ENCODE measurements around the gene GFM1. TPM values are rescaled to one million over a fixed set of nuclear protein-coding genes. Genes with fewer than 3 reads are reported as not detected.
A peak's percentile ranks its signal among the peaks of the same experiment; 100 is the strongest.
"Not testable (repeated sequence)": the region's sequence is repeated elsewhere in the genome, so short reads cannot be mapped to it uniquely, and the experiment has no call there.

The GFM1 gene
- total and polyA plus RNA-seq, 2 experiments from 2014 or later: 39.8 to 53.2 TPM

DNA sequence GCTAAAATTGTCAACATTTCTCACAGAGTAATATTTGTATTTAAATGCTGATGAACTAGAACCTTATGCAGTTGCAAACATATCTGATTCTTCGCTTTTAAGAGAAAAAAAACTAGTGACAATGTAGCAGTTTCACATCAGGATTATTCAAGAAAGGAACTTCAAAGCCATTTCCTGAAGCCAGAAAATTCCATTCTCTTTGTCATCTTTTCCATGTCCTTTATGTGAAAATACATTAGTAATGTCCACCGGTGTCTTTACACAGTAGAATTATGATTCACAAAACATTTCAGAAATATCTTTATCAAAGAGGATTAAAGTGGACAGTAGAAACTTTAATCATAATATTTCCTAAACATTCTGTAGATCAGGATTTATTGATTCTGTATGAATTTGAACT is 40.8 kb downstream of the GFM1 start:
- peak in 1 of 2 donors; percentile 22 for DNase-seq (ENCODE audit: low read depth in 1 of 2, low spot score in 1 of 2)

GRCh38 chr3:158693866-158694456 is 49.6 kb downstream of the GFM1 start:
- H3K4me1 ChIP-seq (ENCODE audit: low read depth); H3K27me3 ChIP-seq; H3K4me3 ChIP-seq; H3K36me3 ChIP-seq; DNase-seq (ENCODE audit: low read depth in 1 of 2, low spot score in 1 of 2); H3K9me3 ChIP-seq (ENCODE audit: low read depth); H3K27ac ChIP-seq: not testable (repeated sequence)

More for the DNA sequence above, 40.8 kb downstream of the GFM1 start:
- Histone ChIP-seq H3K27me3 (no peaks in the 10 kb centered on the region), H3K9me3 (ENCODE audit: low read depth) (no peaks in the 10 kb centered on the region), H3K27ac (no peak overlapping the region), H3K36me3 (peaks cover 21% of the 10 kb centered on the region), H3K4me1 (ENCODE audit: low read depth) (no peaks in the 10 kb centered on the region), H3K4me3 (no peak overlapping the region)
- TF ChIP-seq CTCF (IDR thresholded peaks at IDR 0.05; ENCODE audit: low read depth, low read length): no peak

DNA sequence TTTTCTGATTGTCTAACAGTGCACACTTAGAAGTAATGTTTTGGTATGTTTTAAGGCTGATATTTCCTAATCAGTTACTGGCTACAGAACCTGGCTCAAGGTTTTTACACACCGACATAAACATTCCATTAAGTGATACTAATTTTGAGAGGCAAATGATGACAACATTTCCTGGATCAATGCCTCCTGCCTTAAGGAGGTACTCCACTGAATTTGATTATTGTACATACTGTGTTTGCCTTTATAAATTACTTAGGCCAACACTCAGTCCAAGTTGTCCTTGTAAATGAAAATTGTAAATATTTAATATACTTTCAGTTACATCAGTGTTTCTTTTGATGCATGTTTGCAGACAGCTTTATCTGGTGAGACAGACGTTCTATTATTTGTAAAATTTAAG is 52.3 kb downstream of the GFM1 start:
- Histone ChIP-seq H3K4me3 (no peak overlapping the region), H3K27ac (no peak overlapping the region), H3K9me3 (ENCODE audit: low read depth) (no peaks in the 10 kb centered on the region), H3K27me3 (no peaks in the 10 kb centered on the region), H3K36me3 (no peaks in the 10 kb centered on the region), H3K4me1 (ENCODE audit: low read depth) (no peaks in the 10 kb centered on the region)
- no peak for TF ChIP-seq CTCF (IDR thresholded peaks at IDR 0.05; ENCODE audit: low read depth, low read length)
- DNase-seq (ENCODE audit: low read depth in 1 of 2, low spot score in 1 of 2): peak in 1 of 2 donors; percentile 46

- Histone ChIP-seq H3K36me3 (no peaks in the 10 kb centered on the region), H3K27ac (no peak overlapping the region), H3K9me3 (ENCODE audit: low read depth) (no peaks in the 10 kb centered on the region), H3K4me1 (ENCODE audit: low read depth) (no peaks in the 10 kb centered on the region), H3K27me3 (no peaks in the 10 kb centered on the region), H3K4me3 (no peak overlapping the region)
- no peak for TF ChIP-seq CTCF (IDR thresholded peaks at IDR 0.05; ENCODE audit: low read depth, low read length)
- peak in 1 of 2 donors; percentile 65 for DNase-seq (ENCODE audit: low read depth in 1 of 2, low spot score in 1 of 2)
Observed at GRCh38 chr3:158700559-158700958, 56.2 kb downstream of the GFM1 start.

DNA sequence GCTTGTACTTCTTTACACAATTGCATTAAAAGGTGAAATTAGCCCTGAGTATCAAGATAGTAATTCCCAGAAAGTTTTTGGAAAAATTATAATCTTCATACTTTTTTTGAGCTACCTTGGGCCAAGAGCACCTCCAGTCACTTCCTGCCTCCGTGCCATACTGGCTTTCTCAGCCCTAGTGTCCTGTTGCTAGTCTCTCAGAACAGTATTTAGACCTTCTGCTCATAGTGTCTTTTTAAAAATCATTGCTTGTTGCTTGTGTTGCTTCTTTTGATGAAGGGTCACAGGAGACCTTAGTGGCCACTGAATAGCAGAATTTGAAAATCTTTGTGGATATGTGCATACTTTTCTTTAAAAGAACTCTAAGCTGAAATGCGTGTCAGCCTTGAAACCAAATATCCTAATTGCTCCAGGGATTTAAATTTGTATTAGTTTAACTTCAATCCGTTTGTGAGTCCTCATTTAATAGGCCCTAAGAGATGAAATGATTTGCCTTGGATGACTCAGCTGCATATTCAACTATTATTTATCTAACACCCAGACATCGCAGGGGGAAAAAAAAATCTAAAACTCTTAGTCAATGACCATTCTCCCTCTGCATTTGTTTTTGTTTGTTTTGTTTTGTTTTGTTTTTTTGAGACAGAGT is 57.2 kb downstream of the GFM1 start:
- Histone ChIP-seq H3K36me3 (no peaks in the 10 kb centered on the region), H3K9me3 (ENCODE audit: low read depth) (no peaks in the 10 kb centered on the region), H3K27ac (no peak overlapping the region), H3K27me3 (no peaks in the 10 kb centered on the region), H3K4me1 (ENCODE audit: low read depth) (no peaks in the 10 kb centered on the region), H3K4me3 (no peak overlapping the region)
- TF ChIP-seq CTCF (IDR thresholded peaks at IDR 0.05; ENCODE audit: low read depth, low read length): no peak
- no peak for DNase-seq (ENCODE audit: low read depth in 1 of 2, low spot score in 1 of 2)

- peak in 1 of 2 donors; percentile 77 for DNase-seq (ENCODE audit: low read depth in 1 of 2, low spot score in 1 of 2)
- no peaks in the 10 kb centered on the region for H3K9me3 ChIP-seq (ENCODE audit: low read depth)
- H3K4me3 ChIP-seq: no peak overlapping the region
- no peaks in the 10 kb centered on the region for H3K27me3 ChIP-seq
- no peaks in the 10 kb centered on the region for H3K36me3 ChIP-seq
- no peak overlapping the region for H3K27ac ChIP-seq
- no peaks in the 10 kb centered on the region for H3K4me1 ChIP-seq (ENCODE audit: low read depth)
- TF ChIP-seq CTCF (IDR thresholded peaks at IDR 0.05; ENCODE audit: low read depth, low read length): no peak
Observed at GRCh38 chr3:158702815-158703481, 58.6 kb downstream of the GFM1 start.

All from cardiac muscle cell (in vitro differentiated cells and primary cell).